Neural progenitor cell (in vitro differentiated cells): ENCODE measurements around the gene ENPP7. TPM values are rescaled to one million over a fixed set of nuclear protein-coding genes. Genes with fewer than 3 reads are reported as not detected.

Source experiments
- DNase-seq: peaks from one replicate; pipeline ENCODE4 v3.0.0-alpha.2; 2016; ENCODE audit warnings: low spot score
- H2AFZ ChIP-seq: fragments of 200-600 bp; sonication (generic); replicated peaks from 2 replicates; pipeline ENCODE4 v1.6.1; 2016; ENCODE audit warnings: antibody characterized with exemption
- H3F3A ChIP-seq: fragments of 200-600 bp; sonication (generic); 2 replicates; pipeline ENCODE4 v1.6.1; 2016; ENCODE audit warnings: antibody characterized with exemption, low read depth
- H3K27ac ChIP-seq: fragments of 200-600 bp; sonication (generic); 2 replicates; pipeline ENCODE4 v1.5.1; 2016; ENCODE audit warnings: mild to moderate bottlenecking
- H3K27me3 ChIP-seq: fragments of 200-600 bp; sonication (generic); 2 replicates; pipeline ENCODE4 v1.6.1; 2016; ENCODE audit warnings: mild to moderate bottlenecking, moderate library complexity
- H3K36me3 ChIP-seq: fragments of 200-600 bp; sonication (generic); 2 replicates; pipeline ENCODE4 v1.5.1; 2016
- H3K4me1 ChIP-seq: fragments of 200-600 bp; sonication (generic); 2 replicates; pipeline ENCODE4 v1.6.1; 2016; ENCODE audit warnings: mixed run types
- H3K4me2 ChIP-seq: fragments of 200-600 bp; sonication (generic); 2 replicates; pipeline ENCODE4 v1.6.1; 2016
- H3K4me3 ChIP-seq: fragments of 200-600 bp; sonication (generic); 2 replicates; pipeline ENCODE4 v1.5.1; 2016
- H3K79me2 ChIP-seq: fragments of 200-600 bp; sonication (generic); 2 replicates; pipeline ENCODE4 v1.6.1; 2016; ENCODE audit warnings: low read depth
- H3K9ac ChIP-seq: fragments of 200-600 bp; sonication (generic); 2 replicates; pipeline ENCODE4 v1.6.1; 2016
- H3K9me3 ChIP-seq: fragments of 200-600 bp; sonication (generic); 2 replicates; pipeline ENCODE4 v1.5.1; 2016; ENCODE audit warnings: low read depth
- H4K20me1 ChIP-seq: fragments of 200-600 bp; sonication (generic); 2 replicates; pipeline ENCODE4 v1.6.1; 2016; ENCODE audit warnings: low read depth
- H3K27ac Mint-ChIP-seq: 3 replicates; pipeline ENCODE4 v1.8.0; 2021; ENCODE audit warnings: mixed read lengths
- H3K27me3 Mint-ChIP-seq: 2 replicates; pipeline ENCODE4 v1.8.0; 2022; ENCODE audit warnings: low read depth, mild to moderate bottlenecking, inconsistent platforms, moderate library complexity, mixed read lengths; ENCODE audit not compliant: insufficient read depth
- H3K36me3 Mint-ChIP-seq: 3 replicates; pipeline ENCODE4 v1.8.0; 2021; ENCODE audit warnings: mixed read lengths
- H3K4me1 Mint-ChIP-seq: 3 replicates; pipeline ENCODE4 v1.8.0; 2021; ENCODE audit warnings: mixed read lengths
- H3K4me3 Mint-ChIP-seq: 3 replicates; pipeline ENCODE4 v1.8.0; 2021; ENCODE audit warnings: mild to moderate bottlenecking, moderate library complexity, mixed read lengths
- H3K9me3 Mint-ChIP-seq: 3 replicates; pipeline ENCODE4 v1.8.0; 2020; ENCODE audit warnings: mixed read lengths
- EZH2 ChIP-seq: fragments of 200-600 bp; sonication (generic); IDR thresholded peaks from 2 replicates; pipeline ENCODE4 v1.6.1; 2017; ENCODE audit warnings: antibody characterized with exemption, mild to moderate bottlenecking, moderate library complexity
- EZH2phosphoT487 ChIP-seq: fragments of 200-600 bp; sonication (generic); IDR thresholded peaks from 2 replicates; pipeline ENCODE4 v1.6.1; 2017; ENCODE audit warnings: antibody characterized with exemption
- total RNA-seq: library from RNA; depleted of rRNA; stranded (reverse); fragments of >200 nt; gene quantifications from 2 replicates; pipeline ENCODE4 v1.2.3, GENCODE V29; 2015; ENCODE audit warnings: low replicate concordance
- TF ChIP-seq, protein P1 (sequence below): fragments of 200-600 bp; sonication (generic); IDR thresholded peaks from 2 replicates; pipeline ENCODE4 v1.5.1; 2017; ENCODE audit warnings: antibody characterized with exemption, mild to moderate bottlenecking

ENPP7 gene
- total RNA-seq, 1 donor from 2014 or later: not detected

DNA sequence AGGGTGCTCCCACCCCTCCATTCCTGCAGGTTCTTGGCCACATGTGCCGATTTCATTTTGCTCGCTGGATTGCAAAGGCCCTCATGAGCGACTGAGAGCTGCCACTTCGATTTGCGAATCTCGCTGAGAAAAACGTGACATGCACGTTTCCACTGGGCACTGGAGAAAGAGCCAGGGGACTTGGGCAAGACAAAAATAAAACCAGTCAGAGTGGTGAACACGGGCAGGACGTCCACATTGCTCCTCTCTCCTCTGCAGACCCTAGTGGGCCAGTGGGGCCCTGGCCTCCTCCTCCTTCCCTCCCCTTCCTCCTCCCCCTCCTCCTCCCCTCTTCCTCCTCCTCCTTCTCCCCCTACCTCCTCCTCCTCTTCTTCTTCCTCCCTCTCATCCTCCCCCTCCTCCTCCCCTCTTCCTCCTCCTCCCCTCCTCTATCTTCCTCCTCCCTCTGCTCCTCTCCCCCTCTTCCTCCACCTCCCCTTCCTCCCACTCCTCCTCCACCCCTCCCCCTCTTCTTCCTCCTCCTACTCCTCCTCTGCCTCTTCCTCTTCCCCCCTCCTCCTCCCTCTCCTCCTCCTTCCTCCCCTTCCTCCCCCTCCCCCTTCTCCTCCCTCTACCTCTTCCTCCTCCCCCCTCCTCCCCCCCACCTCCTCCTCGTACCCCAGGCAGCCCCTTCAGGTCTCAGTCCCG, 28.1 kb upstream of the ENPP7 start:
- H4K20me1 ChIP-seq: no peaks in the 10 kb centered on the region

DNA sequence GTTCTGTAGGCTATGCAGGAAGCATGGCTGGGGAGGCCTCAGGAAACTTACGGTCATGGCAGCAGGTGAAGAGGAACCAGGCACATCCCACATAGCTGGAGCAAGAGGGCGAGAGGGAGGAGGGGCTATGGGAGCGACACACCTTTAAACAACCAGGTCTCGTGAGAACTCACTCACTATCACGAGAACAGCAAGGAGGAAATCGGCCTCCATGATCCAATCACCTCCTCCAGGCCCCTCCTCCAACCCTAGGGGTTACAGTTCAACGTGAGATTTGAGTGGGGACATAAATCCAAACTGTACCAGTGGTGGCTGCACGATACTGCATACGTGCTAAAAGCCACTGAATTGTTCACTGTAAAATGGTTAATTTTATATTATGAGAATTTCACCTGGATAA, 26.1 kb upstream of the ENPP7 start:
- DNase-seq: no peak
- H3K36me3 ChIP-seq: no peaks in the 10 kb centered on the region
- no peak overlapping the region for H3K4me2 ChIP-seq
- H2AFZ ChIP-seq: no peak overlapping the region
- H4K20me1 ChIP-seq: no peaks in the 10 kb centered on the region
- no peaks in the 10 kb centered on the region for H3K9me3 ChIP-seq
- TF ChIP-seq, protein P1, sequence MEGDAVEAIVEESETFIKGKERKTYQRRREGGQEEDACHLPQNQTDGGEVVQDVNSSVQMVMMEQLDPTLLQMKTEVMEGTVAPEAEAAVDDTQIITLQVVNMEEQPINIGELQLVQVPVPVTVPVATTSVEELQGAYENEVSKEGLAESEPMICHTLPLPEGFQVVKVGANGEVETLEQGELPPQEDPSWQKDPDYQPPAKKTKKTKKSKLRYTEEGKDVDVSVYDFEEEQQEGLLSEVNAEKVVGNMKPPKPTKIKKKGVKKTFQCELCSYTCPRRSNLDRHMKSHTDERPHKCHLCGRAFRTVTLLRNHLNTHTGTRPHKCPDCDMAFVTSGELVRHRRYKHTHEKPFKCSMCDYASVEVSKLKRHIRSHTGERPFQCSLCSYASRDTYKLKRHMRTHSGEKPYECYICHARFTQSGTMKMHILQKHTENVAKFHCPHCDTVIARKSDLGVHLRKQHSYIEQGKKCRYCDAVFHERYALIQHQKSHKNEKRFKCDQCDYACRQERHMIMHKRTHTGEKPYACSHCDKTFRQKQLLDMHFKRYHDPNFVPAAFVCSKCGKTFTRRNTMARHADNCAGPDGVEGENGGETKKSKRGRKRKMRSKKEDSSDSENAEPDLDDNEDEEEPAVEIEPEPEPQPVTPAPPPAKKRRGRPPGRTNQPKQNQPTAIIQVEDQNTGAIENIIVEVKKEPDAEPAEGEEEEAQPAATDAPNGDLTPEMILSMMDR: no peak
- TF ChIP-seq EZH2: no peak
- no peak for TF ChIP-seq EZH2phosphoT487
- no peak overlapping the region for H3K4me3 Mint-ChIP-seq
- no peaks in the 10 kb centered on the region for H3K27me3 ChIP-seq
- H3K27ac ChIP-seq: no peak overlapping the region
- peaks cover 2% of the 10 kb centered on the region for H3K27me3 Mint-ChIP-seq
- H3F3A ChIP-seq: no peaks in the 10 kb centered on the region
- no peak overlapping the region for H3K9ac ChIP-seq
- peak overlapping the region; percentile 54 for H3K27ac Mint-ChIP-seq
- peaks cover 11% of the 10 kb centered on the region for H3K4me1 Mint-ChIP-seq
- H3K9me3 Mint-ChIP-seq: no peaks in the 10 kb centered on the region
- H3K79me2 ChIP-seq: no peaks in the 10 kb centered on the region
- H3K36me3 Mint-ChIP-seq: no peaks in the 10 kb centered on the region
- no peaks in the 10 kb centered on the region for H3K4me1 ChIP-seq
- no peak overlapping the region for H3K4me3 ChIP-seq

More for the DNA sequence above, 28.1 kb upstream of the ENPP7 start:
- Histone ChIP-seq H3K9me3 (no peaks in the 10 kb centered on the region), H3K27ac (no peak overlapping the region), H3K4me1 (no peaks in the 10 kb centered on the region), H3K27me3 (no peaks in the 10 kb centered on the region), H2AFZ (peak overlapping the region; percentile 13), H3K4me2 (no peak overlapping the region), H3K4me3 (no peak overlapping the region), H3K79me2 (no peaks in the 10 kb centered on the region), H3F3A (no peaks in the 10 kb centered on the region), H3K36me3 (no peaks in the 10 kb centered on the region), H3K9ac (no peak overlapping the region)
- TF ChIP-seq EZH2 (no peak), EZH2phosphoT487 (no peak)
- TF ChIP-seq, protein P1: no peak
- Mint-ChIP-seq H3K4me3 (no peak overlapping the region), H3K36me3 (no peaks in the 10 kb centered on the region), H3K27me3 (peaks cover 2% of the 10 kb centered on the region), H3K27ac (no peak overlapping the region), H3K4me1 (peaks cover 13% of the 10 kb centered on the region), H3K9me3 (no peaks in the 10 kb centered on the region)
- DNase-seq: no peak

DNA sequence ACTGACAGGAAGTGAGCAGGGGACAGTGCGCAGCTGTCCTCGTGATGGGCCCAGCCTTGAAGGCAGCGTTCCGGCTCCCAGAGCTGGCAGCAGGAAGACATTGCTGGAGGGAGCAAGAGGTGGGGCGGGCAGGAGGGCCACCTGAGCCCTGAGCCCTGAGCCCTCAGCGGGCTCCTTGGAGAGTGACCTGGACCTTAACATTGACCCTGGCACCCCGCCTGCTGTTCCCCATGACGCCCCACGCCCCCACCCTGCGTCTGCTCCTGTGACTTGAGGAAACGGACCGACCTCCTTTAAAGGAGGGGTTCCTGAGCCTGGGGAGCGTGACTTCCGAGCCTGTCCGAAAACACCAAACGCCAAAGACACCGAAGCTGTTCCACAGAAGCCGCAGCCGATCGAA, 25.1 kb upstream of the ENPP7 start:
- Histone ChIP-seq H3K4me3 (no peak overlapping the region), H3K27me3 (no peaks in the 10 kb centered on the region), H3F3A (no peaks in the 10 kb centered on the region), H3K9ac (no peak overlapping the region), H3K4me1 (no peaks in the 10 kb centered on the region), H3K79me2 (no peaks in the 10 kb centered on the region), H3K27ac (no peak overlapping the region), H3K36me3 (no peaks in the 10 kb centered on the region), H4K20me1 (no peaks in the 10 kb centered on the region), H3K9me3 (no peaks in the 10 kb centered on the region), H2AFZ (no peak overlapping the region), H3K4me2 (no peak overlapping the region)
- Mint-ChIP-seq H3K36me3 (no peaks in the 10 kb centered on the region), H3K4me1 (peaks cover 10% of the 10 kb centered on the region), H3K27me3 (peaks cover 2% of the 10 kb centered on the region), H3K9me3 (no peaks in the 10 kb centered on the region), H3K27ac (no peak overlapping the region), H3K4me3 (no peak overlapping the region)
- TF ChIP-seq EZH2phosphoT487 (no peak), EZH2 (no peak)
- TF ChIP-seq, protein P1: no peak
- no peak for DNase-seq
